GM12878 (cell line): ENCODE measurements around the gene LARP4B. TPM values are rescaled to one million over a fixed set of nuclear protein-coding genes. Genes with fewer than 3 reads are reported as not detected.

Source experiments
- ATAC-seq: fragments of 200-7000 bp; cut with Tn5 transposase; 3 replicates; pipeline ENCODE4 v1.9.1; 2020; ENCODE audit warnings: mild to moderate bottlenecking, moderate library complexity
- BruUV-seq: library from RNA; stranded (reverse); fragments of 400-500 nt; replicated peaks from 2 replicates; lab custom pipeline; 2021; lab: Mats Ljungman, UMichigan
- CTCF ChIA-PET: fragments of 300-600 bp; sonication (Branson Sonifier 250); formaldehyde crosslinking; extraction: SDS; loops from one replicate; lab custom pipeline; 2021; ENCODE audit warnings: inconsistent platforms; lab: Yijun Ruan, JAX
- POLR2A ChIA-PET: fragments of 350-600 bp; formaldehyde crosslinking; extraction: SDS; loops from one replicate; lab custom pipeline; 2021; ENCODE audit warnings: inconsistent platforms; lab: Charles Lee
- RAD21 ChIA-PET: fragments of 300-600 bp; sonication (Branson Sonifier 250); formaldehyde crosslinking; loops from one replicate; lab custom pipeline; 2023; ENCODE audit warnings: antibody characterized with exemption; ENCODE audit not compliant: unreplicated experiment; lab: Charles Lee
- SMC1A ChIA-PET: fragments of 300-600 bp; sonication (Branson Sonifier 250); formaldehyde crosslinking; loops from one replicate; lab custom pipeline; 2023; ENCODE audit not compliant: unreplicated experiment, uncharacterized antibody; lab: Charles Lee
- DNase-seq: peaks from one replicate; pipeline ENCODE4 v3.0.0-alpha.2; 2011; ENCODE audit warnings: low read depth, low spot score
- FAIRE-seq: peaks from 3 replicates; lab custom pipeline; 2011; peaks lifted over from hg19 to GRCh38; lab: Jason Lieb, UNC
- H2AFZ ChIP-seq: 2 replicates; pipeline ENCODE4 v1.6.0; 2011; ENCODE audit warnings: low read depth, low read length, control low read depth; ENCODE audit not compliant: control insufficient read depth
- H3K27ac ChIP-seq: 2 replicates; pipeline ENCODE4 v1.5.1; 2011; ENCODE audit warnings: control low read depth; ENCODE audit not compliant: control insufficient read depth, insufficient read depth
- H3K27me3 ChIP-seq, 2 experiments: replicated peaks in 1 of 2; 2 replicates each; pipeline versions ENCODE4 v1.6.0 to v1.6.1; 2011; ENCODE audit warnings: low read length in 1 of 2; ENCODE audit not compliant: control insufficient read depth in 2 of 2, insufficient read depth in 2 of 2
- H3K36me3 ChIP-seq, 2 experiments: 2 replicates each; pipeline ENCODE4 v1.5.1; 2011; ENCODE audit warnings: low read length in 1 of 2; ENCODE audit not compliant: control insufficient read depth in 2 of 2, insufficient read depth in 2 of 2
- H3K4me1 ChIP-seq: 2 replicates; pipeline ENCODE4 v1.6.1; 2011; ENCODE audit warnings: mild to moderate bottlenecking, low read length, moderate library complexity, mixed read lengths; ENCODE audit not compliant: control insufficient read depth, insufficient read depth
- H3K4me2 ChIP-seq: 2 replicates; pipeline ENCODE4 v1.6.0; 2011; ENCODE audit warnings: control low read depth; ENCODE audit not compliant: control insufficient read depth, insufficient read depth
- H3K4me3 ChIP-seq: fragments of 200-600 bp; sonication (generic); 2 replicates; pipeline ENCODE4 v1.5.1; 2016
- H3K79me2 ChIP-seq: 2 replicates; pipeline ENCODE4 v1.6.0; 2011; ENCODE audit warnings: low read length; ENCODE audit not compliant: control insufficient read depth, insufficient read depth
- H3K9ac ChIP-seq: 2 replicates; pipeline ENCODE4 v1.8.0; 2011; ENCODE audit warnings: low read length, control low read depth, mixed read lengths; ENCODE audit not compliant: control insufficient read depth, insufficient read depth
- H3K9me3 ChIP-seq: replicated peaks from 3 replicates; pipeline ENCODE4 v1.5.1; 2011; ENCODE audit warnings: mild to moderate bottlenecking, low read length; ENCODE audit not compliant: control insufficient read depth, insufficient read depth
- H4K20me1 ChIP-seq: 2 replicates; pipeline ENCODE4 v1.6.0; 2011; ENCODE audit not compliant: control insufficient read depth, insufficient read depth
- CEBPZ ChIP-seq: fragments of 150-350 bp; IDR thresholded peaks from 2 replicates; pipeline ENCODE4 v1.6.1; 2016; ENCODE audit warnings: low read depth, low read length
- JUND ChIP-seq: IDR thresholded peaks from 2 replicates; pipeline ENCODE4 v1.6.1; 2012; ENCODE audit warnings: low read depth, mild to moderate bottlenecking, low read length, improper control_type of control experiment, moderate library complexity
- MXI1 ChIP-seq: fragments of 150-350 bp; IDR thresholded peaks from 2 replicates; pipeline ENCODE4 v1.6.1; 2011; ENCODE audit warnings: low read depth, mild to moderate bottlenecking, inconsistent platforms, low read length, improper control_type of control experiment
- POLR2A ChIP-seq: IDR thresholded peaks from 2 replicates; pipeline ENCODE4 v1.6.1; 2011; ENCODE audit warnings: low read depth, mild to moderate bottlenecking, low read length
- whole genome bisulfite sequencing: methylation state at CpG from one replicate; pipeline ENCODE4 v1.1.6; 2016; ENCODE audit warnings: low lambda C conversion rate; ENCODE audit not compliant: insufficient replicate concordance, insufficient coverage; ENCODE audit errors: missing lambda C conversion rate; 5-methylcytosine and 5-hydroxymethylcytosine counted together
- in situ Hi-C: fragments of 300-500 bp; cut with MboI; formaldehyde crosslinking; loops from 9 replicates; pipeline ENCODE4 v1.14.3; 2018; ENCODE audit warnings: mixed read lengths
- intact Hi-C: fragments of 100-400 bp; cut with micrococcal nuclease; formaldehyde crosslinking; loops from one replicate; pipeline ENCODE4 v1.14.2; 2022; ENCODE audit not compliant: unreplicated experiment
- polyA plus RNA-seq, 11 experiments: library from polyadenylated mRNA; depleted of rRNA in 4 of 11; unstranded in 6 of 11; stranded (reverse) in 5 of 11; fragments of >200 nt; fragmentation: Nextera tagmentation in 4 of 11; fragmentation: Illumina TruSeq in 1 of 11; extraction: Ambion mirVana in 4 of 11; extraction: Trizol in 1 of 11; gene quantifications; 1 replicate in 1 of 11; 2 replicates in 10 of 11; pipeline versions ENCODE4 v1.2.1 to v1.2.3, GENCODE V29; 2011 to 2016; ENCODE audit warnings: inconsistent platforms in 2 of 11, missing spikeins in 2 of 11, low read depth in 1 of 11
- total RNA-seq, 4 experiments: library from RNA; depleted of rRNA in 3 of 4; stranded (reverse); fragments of >200 nt in 3 of 4; fragmentation: Illumina TruSeq in 1 of 4; extraction: Trizol in 1 of 4; gene quantifications; 2 replicates each; pipeline versions ENCODE4 v1.2.1 to v1.2.3, GENCODE V29; 2013 to 2021

LARP4B gene
- total and polyA plus RNA-seq, 10 of the 15 experiments (the other 5 are each of a cell fraction or from before 2014, with no cell fraction given), result 10.5 to 119 (median 39.4) TPM

- DNase-seq (no peak), ATAC-seq (no peak), FAIRE-seq (no peak)
- no peak overlapping the region for H3K4me2 ChIP-seq
- no peak overlapping the region for H3K4me3 ChIP-seq
- H3K27me3 ChIP-seq, result no peaks in the 10 kb centered on the region
- 94% methylated on average over 12 of the region's 12 CpGs for WGBS
- no peak overlapping the region for H3K27ac ChIP-seq
- H3K9me3 ChIP-seq, result no peaks in the 10 kb centered on the region
- intact Hi-C loops (no loop called here), in situ Hi-C loops (no loop called here)
- ChIA-PET CTCF (no interaction called here), POLR2A (no interaction called here), RAD21 (no interaction called here), SMC1A (no interaction called here)
- H3K4me1 ChIP-seq, result peaks cover 19% of the 10 kb centered on the region
- H3K36me3 ChIP-seq, result peaks cover 35 to 52% of the 10 kb centered on the region in 2 experiments
- no peaks in the 10 kb centered on the region for H4K20me1 ChIP-seq
- H3K79me2 ChIP-seq, result no peaks in the 10 kb centered on the region
- no peak overlapping the region for H3K9ac ChIP-seq
- TF ChIP-seq POLR2A (peak; percentile 43; the same call in 1 of the 2 replicates), JUND (no peak)
- no peak overlapping the region for H2AFZ ChIP-seq
- BruUV-seq, result no TSS peak
These were observed 109.3 kb downstream of the LARP4B start for GRCh38 chr10:822197-822596.

GRCh38 chr10:821322-821721 is 110.2 kb downstream of the LARP4B start:
- Histone ChIP-seq H3K4me2 (no peak overlapping the region), H3K79me2 (no peaks in the 10 kb centered on the region), H3K36me3 (peaks cover 40 to 60% of the 10 kb centered on the region in 2 experiments), H3K9ac (no peak overlapping the region), H3K4me1 (peaks cover 19% of the 10 kb centered on the region), H3K27ac (no peak overlapping the region), H4K20me1 (no peaks in the 10 kb centered on the region), H2AFZ (no peak overlapping the region), H3K4me3 (no peak overlapping the region), H3K9me3 (no peaks in the 10 kb centered on the region), H3K27me3 (no peaks in the 10 kb centered on the region)
- TF ChIP-seq MXI1 (no peak), CEBPZ (no peak)
- POLR2A ChIA-PET, result no interaction called here
- intact Hi-C loops, result no loop called here
- ATAC-seq (no peak), DNase-seq (no peak), FAIRE-seq (no peak)
- BruUV-seq, result no TSS peak
- CTCF ChIA-PET, result no interaction called here
- RAD21 ChIA-PET, result no interaction called here
- 77% methylated on average over 5 of the region's 5 CpGs for WGBS
- in situ Hi-C loops, result no loop called here
- SMC1A ChIA-PET, result no interaction called here
